Lung microvascular endothelial cell (primary cell): ENCODE measurements around the gene UMAD1. TPM values are rescaled to one million over a fixed set of nuclear protein-coding genes. Genes with fewer than 3 reads are reported as not detected.
"Not testable (repeated sequence)": the region's sequence is repeated elsewhere in the genome, so short reads cannot be mapped to it uniquely, and the experiment has no call there.

Source experiments
- DNase-seq, 2 donors: peaks; one replicate each; pipeline versions ENCODE4 v3.0.0 to v3.0.0-alpha.2; 2010; ENCODE audit warnings: low read depth in 2 of 2
- total RNA-seq: library from RNA; depleted of rRNA; stranded (reverse); fragments of >200 nt; gene quantifications from 2 replicates; pipeline ENCODE4 v1.2.1, GENCODE V29; 2014

The UMAD1 gene
- total RNA-seq, 1 donor from 2014 or later: 4.0 TPM

- DNase-seq: no peak
Observed at GRCh38 chr7:7652798-7653540, 12.4 kb downstream of the UMAD1 start.

GRCh38 chr7:7653593-7654187, 13.1 kb downstream of the UMAD1 start:
- peak; percentile 4 to 10 for DNase-seq

GRCh38 chr7:7654964-7655715, 14.6 kb downstream of the UMAD1 start:
- DNase-seq: peak; percentile 36 to 51

- DNase-seq: not testable (repeated sequence)
Observed at GRCh38 chr7:7656459-7656858, 15.9 kb downstream of the UMAD1 start.

DNA sequence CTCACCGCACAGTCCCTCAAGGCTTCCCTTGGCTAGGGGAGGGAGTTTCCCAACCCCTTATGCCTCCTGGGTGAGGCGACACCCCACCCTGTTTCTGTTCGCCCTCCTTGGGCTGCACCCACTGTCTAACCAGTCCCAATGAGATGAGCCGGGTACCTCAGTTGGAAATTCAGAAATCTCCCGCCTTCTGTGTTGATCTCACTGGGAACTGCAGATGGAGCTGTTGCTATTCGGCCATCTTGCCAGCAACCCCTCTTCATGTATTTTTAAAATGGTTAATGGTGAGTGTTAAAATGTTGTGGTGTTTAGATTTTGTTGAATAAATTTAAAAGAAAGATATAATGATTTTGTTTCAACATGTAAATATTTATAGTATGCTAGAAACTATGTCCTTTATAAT, 22.0 kb downstream of the UMAD1 start:
- peak; percentile 32 to 34 for DNase-seq

DNA sequence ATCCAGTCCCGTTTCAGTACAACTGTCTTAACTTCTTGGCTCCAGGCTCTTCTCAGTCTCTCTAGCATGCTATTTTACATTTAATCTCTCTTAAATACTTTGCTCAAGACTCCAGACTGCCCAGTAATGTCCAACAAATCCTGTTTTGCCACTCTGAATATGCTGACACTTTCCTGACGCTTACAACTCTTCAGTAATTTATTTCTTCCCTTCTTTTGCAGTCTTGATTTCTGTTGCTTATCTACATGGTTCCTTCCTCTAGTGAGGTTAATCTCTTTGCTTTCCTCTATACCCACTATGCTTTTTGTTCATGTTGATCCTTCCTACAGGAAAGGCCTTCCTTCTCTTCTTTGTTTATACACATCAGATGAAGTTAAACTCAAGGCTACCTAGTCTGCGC, 23.7 kb downstream of the UMAD1 start:
- DNase-seq: no peak

DNA sequence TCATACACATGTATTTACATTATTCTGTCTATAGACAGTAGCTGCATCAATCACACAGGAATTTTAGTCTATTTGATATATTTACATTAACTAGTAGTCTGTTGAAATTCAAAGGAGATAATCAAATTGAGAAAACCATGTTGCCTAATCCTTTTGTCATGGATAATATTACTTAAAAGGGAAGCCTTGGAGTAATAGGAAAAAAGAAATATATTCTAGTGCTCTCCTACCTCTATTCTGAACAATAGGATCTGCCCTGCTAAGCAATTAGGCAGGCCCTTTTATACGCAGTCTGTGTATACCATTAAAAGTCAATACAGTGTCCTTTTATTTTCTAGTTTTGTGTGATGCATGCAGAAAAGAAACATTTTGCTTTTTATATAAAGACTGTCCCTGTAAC, 24.5 kb downstream of the UMAD1 start:
- no peak for DNase-seq

GRCh38 chr7:7667187-7667586, 26.6 kb downstream of the UMAD1 start:
- no peak for DNase-seq

DNA sequence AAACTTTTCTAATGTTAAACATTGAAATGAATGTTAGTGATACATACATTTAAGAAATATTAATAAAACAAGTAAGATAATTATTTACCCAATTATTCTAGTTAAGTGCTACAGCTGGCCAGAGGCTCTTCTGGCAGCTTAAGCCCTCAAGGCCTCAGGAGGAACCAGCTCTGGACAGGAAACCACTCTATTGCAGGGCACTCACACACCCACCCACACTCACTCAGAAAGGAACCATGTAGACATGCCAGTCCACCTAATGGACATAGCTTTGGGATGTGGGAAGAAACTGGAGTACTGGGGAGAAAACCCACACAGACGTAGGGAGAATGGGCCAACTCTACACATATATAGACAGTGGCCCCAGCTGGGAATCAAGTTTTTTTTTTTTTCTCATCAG, 28.2 kb downstream of the UMAD1 start:
- no peak for DNase-seq

- no peak for DNase-seq
Observed at GRCh38 chr7:7670490-7670889, 29.9 kb downstream of the UMAD1 start.

GRCh38 chr7:7671361-7671760, 30.8 kb downstream of the UMAD1 start:
- no peak for DNase-seq

DNA sequence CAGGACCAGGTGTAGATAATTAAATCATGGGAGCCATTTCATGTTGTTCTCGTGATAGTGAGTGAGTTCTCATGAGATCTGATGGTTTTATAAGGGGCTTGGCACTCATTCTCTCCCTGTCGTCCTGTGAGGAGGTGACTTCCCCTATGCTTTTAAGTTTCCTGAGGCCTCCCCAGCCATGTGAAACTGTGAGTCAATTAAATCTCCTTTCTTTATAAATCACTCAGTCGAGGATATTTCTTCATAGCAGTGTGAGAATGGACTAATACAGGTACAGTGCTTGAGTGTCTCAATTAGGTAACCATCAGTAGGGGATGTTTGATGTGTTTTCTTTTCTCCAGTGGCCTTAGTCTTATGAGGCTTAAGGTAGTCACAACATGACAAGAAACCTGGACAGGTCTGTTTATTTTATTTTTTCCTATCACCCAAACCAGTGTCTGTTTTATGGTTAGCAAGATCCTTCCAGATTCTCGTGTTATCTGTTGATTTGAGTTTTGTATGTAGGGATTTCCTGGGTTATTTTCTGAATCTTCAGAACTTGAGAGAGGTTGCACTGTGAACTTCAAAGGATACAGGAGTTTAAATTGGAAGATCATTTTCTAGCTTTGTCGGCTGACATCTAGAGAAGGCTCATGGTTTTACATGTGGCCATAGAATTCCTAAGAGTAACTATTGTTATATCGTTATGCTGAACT, 32.1 kb downstream of the UMAD1 start:
- DNase-seq: no peak

DNA sequence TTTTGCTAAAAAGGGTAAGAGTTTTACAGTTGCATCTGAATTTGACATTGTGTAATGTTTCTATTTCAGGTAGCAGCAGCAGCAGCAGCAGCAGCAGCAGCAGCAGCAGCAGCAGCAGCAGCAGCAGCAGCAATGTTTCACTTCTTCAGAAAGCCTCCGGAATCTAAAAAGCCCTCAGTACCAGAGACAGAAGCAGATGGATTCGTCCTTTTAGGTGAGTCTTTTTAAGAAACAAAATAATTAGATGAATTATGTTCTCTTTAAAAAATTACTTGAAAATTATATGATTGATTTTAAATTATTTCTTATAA, 32.6 kb downstream of the UMAD1 start:
- DNase-seq: no peak

GRCh38 chr7:7675686-7676085, 35.1 kb downstream of the UMAD1 start:
- DNase-seq: no peak

GRCh38 chr7:7679640-7680039, 39.1 kb downstream of the UMAD1 start:
- DNase-seq: not testable (repeated sequence)

- DNase-seq: peak; percentile 72 to 73
Observed at GRCh38 chr7:7681191-7681935, 40.8 kb downstream of the UMAD1 start.

DNA sequence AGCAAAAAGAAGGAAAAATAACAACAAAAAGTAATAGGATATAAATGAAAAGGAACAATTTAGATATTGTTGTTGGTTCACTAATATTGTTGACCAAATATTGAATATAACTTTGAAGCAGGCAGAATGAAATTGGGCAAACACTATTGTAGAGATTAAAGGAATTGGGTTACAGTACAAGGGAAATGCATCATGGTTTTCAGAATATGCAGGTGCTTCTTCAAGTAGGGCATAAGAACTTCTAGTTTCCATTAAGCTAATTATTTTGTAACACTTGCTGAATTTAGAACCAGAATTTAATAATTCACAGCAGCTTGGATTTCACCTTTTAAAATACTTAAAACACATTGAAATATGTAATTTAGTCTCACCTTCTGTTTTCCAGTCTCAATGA, 41.4 kb downstream of the UMAD1 start:
- DNase-seq: no peak

DNA sequence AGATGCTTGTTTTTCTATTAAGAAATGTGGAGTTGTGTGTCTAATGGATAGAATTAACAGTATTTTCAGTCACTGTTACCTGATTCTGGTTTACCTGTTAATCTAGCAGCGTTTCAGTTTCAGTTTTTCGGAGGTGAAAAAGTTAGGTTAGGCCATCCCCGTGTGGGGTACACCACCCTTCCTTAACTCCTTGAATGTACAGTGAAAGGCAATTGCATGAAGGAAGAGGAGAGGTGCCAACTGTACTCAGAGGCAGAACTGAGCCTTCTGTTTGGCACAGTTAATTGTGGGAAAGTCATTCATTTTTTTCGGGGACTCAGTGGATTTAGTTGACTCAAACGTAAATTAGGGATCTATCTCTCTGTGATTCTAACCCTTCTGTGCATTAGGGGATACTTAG, 42.3 kb downstream of the UMAD1 start:
- no peak for DNase-seq

DNA sequence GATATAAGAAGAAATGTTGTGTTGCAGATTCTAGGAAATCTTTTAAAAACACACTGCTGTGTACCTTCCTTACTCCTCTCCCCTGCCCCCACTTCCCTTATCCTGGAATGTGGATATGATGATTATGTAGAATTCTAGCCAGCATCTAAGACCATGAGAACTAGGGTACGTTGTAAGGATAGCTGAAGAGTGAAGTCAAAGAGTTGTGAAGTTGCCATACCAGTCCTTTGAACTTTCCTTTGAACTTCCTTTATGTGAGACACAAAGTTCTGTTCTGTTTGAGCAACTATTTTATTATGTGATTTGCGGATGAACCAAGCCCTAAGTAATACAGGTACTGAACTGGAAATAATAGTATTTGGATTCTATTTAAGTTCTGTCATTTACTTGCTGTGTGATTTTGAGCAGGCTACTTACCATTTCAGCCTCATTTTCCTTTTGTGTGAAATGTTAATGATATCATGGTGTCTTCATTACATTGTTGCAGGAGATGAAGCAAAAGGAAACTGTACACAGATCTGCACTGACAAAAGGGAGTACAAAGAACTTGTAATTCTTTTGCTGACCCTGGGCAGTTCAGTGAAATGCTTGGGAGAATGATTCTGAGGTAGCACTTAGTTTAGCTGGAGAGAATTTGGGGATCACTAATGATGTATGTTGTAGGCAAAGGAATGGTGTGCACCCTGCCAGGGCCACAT, 46.4 kb downstream of the UMAD1 start:
- DNase-seq: no peak

DNA sequence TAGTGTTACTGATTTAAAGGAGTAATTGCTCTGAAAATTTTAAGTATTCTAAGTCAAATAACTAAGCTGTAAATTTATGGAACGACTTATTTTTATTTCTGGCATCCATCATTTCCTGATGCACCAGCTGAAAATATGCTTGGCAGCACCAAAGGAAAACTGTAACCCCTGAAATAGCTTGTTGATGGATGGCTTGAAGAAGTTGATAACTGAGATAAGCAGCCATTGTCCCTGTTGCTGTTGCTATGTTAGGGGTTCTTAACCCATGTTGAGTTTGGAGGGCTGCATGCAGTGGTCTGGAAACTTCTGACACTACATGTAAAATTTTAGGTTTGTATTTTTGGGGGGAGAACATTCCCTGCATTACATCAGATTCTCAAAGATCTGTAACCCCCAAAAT, 47.2 kb downstream of the UMAD1 start:
- DNase-seq: peak; percentile 57 to 86

DNA sequence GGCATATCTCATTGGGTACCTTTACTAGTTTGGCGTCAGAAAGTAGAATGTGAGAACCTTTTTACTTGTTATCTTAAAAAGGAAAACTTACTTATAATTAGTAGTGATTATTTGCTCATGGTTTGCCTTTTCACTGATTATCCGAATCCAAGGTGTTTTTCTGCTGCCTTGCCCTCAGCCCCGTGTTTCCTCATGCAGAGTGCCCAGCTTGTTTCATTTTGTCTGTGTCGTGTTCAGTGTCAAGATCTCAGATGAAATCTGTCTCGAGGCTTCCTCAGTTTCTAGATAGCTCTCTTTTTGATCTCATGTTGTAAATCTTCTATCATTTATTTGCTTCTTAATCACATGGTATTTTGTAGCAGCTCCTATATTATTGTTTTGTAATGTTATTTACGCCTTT, 47.8 kb downstream of the UMAD1 start:
- DNase-seq: no peak
